ENCODE measurements around the gene KIF5C.

Gene KIF5C

GRCh38 chr2:148967578-148967977 is 92.6 kb downstream of the KIF5C start:
- Histone ChIP-seq H3K4me1 (ENCODE audit: insufficient read depth, poor library complexity, severe bottlenecking) (no peaks in the 10 kb centered on the region), H3K9me3 (ENCODE audit: severe bottlenecking) (no peaks in the 10 kb centered on the region), H3K27ac (ENCODE audit: poor library complexity, severe bottlenecking) (no peak overlapping the region), H3K4me3 (ENCODE audit: severe bottlenecking) (no peak overlapping the region), H3K36me3 (ENCODE audit: low read depth) (no peaks in the 10 kb centered on the region), H3K27me3 (ENCODE audit: insufficient read depth, poor library complexity, severe bottlenecking) (no peaks in the 10 kb centered on the region)
- ATAC-seq (ENCODE audit: low read depth): no peak
- no peak for TF ChIP-seq CTCF (IDR thresholded peaks at IDR 0.05; ENCODE audit: poor library complexity, severe bottlenecking)
- no peak for DNase-seq (ENCODE audit: low spot score)

DNA sequence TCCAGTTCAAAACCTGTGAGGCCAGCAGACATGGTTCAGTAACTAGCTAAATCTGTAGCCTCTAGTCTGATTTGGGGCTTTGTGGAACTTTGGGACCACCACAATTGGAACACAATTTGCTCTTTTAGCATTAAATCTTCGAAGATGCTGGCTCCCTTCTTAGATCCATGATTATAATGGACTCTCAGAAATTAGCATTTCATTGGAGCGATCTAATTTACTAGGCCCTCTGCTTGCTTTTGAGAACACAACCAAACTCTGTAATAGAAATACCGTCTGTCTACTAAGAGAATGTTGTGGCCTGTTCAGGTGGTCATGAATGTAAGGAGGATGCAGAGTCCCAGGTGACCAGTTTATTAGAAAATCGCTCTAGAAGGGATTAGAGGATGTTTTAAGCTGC is 93.3 kb downstream of the KIF5C start:
- TF ChIP-seq CTCF (IDR thresholded peaks at IDR 0.05; ENCODE audit: poor library complexity, severe bottlenecking): no peak
- DNase-seq (ENCODE audit: low spot score): no peak
- no peak for ATAC-seq (ENCODE audit: low read depth)
- no peak overlapping the region for H3K4me3 ChIP-seq (ENCODE audit: severe bottlenecking)
- H3K4me1 ChIP-seq (ENCODE audit: insufficient read depth, poor library complexity, severe bottlenecking): no peaks in the 10 kb centered on the region
- no peaks in the 10 kb centered on the region for H3K27me3 ChIP-seq (ENCODE audit: insufficient read depth, poor library complexity, severe bottlenecking)
- H3K27ac ChIP-seq (ENCODE audit: poor library complexity, severe bottlenecking): no peak overlapping the region
- no peaks in the 10 kb centered on the region for H3K36me3 ChIP-seq (ENCODE audit: low read depth)
- H3K9me3 ChIP-seq (ENCODE audit: severe bottlenecking): no peaks in the 10 kb centered on the region

DNA sequence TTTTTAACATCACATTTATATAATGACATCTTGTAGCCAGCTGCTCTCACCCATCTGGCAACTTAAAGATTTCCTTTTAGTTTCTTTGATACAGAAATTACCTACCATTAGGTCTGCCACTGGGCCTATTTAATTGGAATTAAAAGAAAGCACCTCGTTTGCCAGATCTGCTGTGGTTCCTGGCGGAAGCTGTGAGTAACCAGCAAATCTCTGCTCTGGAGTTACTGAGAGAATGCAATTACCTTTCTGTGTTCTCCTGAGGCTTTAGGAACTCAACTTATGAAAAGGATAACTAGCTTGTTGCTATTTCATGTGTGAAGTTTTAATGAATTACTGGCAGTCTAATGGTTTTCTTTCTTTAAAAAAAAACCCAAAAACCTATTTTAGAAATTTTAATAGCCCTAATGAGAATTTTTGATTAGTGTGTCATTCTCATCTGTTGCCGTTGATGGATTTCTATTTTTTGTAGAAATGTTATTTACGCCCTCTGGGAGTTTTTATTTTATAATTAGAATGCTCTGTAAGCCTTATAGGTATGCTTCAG is 93.8 kb downstream of the KIF5C start:
- Histone ChIP-seq H3K4me3 (ENCODE audit: severe bottlenecking) (no peak overlapping the region), H3K36me3 (ENCODE audit: low read depth) (no peaks in the 10 kb centered on the region), H3K27ac (ENCODE audit: poor library complexity, severe bottlenecking) (no peak overlapping the region), H3K4me1 (ENCODE audit: insufficient read depth, poor library complexity, severe bottlenecking) (no peaks in the 10 kb centered on the region), H3K9me3 (ENCODE audit: severe bottlenecking) (no peaks in the 10 kb centered on the region), H3K27me3 (ENCODE audit: insufficient read depth, poor library complexity, severe bottlenecking) (no peaks in the 10 kb centered on the region)
- TF ChIP-seq CTCF (IDR thresholded peaks at IDR 0.05; ENCODE audit: poor library complexity, severe bottlenecking): no peak
- ATAC-seq (ENCODE audit: low read depth) (no peak), DNase-seq (ENCODE audit: low spot score) (no peak)

- no peak for ATAC-seq (ENCODE audit: low read depth)
- H3K36me3 ChIP-seq (ENCODE audit: low read depth): no peaks in the 10 kb centered on the region
- no peak overlapping the region for H3K27ac ChIP-seq (ENCODE audit: poor library complexity, severe bottlenecking)
- no peak for TF ChIP-seq CTCF (IDR thresholded peaks at IDR 0.05; ENCODE audit: poor library complexity, severe bottlenecking)
- H3K4me3 ChIP-seq (ENCODE audit: severe bottlenecking): no peak overlapping the region
- H3K27me3 ChIP-seq (ENCODE audit: insufficient read depth, poor library complexity, severe bottlenecking): no peaks in the 10 kb centered on the region
- no peaks in the 10 kb centered on the region for H3K4me1 ChIP-seq (ENCODE audit: insufficient read depth, poor library complexity, severe bottlenecking)
- no peaks in the 10 kb centered on the region for H3K9me3 ChIP-seq (ENCODE audit: severe bottlenecking)
- DNase-seq (ENCODE audit: low spot score): no peak
Measured at GRCh38 chr2:148969659-148970061, 94.6 kb downstream of the KIF5C start.

GRCh38 chr2:148970385-148970784 is 95.4 kb downstream of the KIF5C start:
- no peaks in the 10 kb centered on the region for H3K27me3 ChIP-seq (ENCODE audit: insufficient read depth, poor library complexity, severe bottlenecking)
- H3K4me1 ChIP-seq (ENCODE audit: insufficient read depth, poor library complexity, severe bottlenecking): no peaks in the 10 kb centered on the region
- H3K9me3 ChIP-seq (ENCODE audit: severe bottlenecking): no peaks in the 10 kb centered on the region
- H3K4me3 ChIP-seq (ENCODE audit: severe bottlenecking): no peak overlapping the region
- no peak for TF ChIP-seq CTCF (IDR thresholded peaks at IDR 0.05; ENCODE audit: poor library complexity, severe bottlenecking)
- no peak overlapping the region for H3K27ac ChIP-seq (ENCODE audit: poor library complexity, severe bottlenecking)
- ATAC-seq (ENCODE audit: low read depth): no peak
- no peaks in the 10 kb centered on the region for H3K36me3 ChIP-seq (ENCODE audit: low read depth)
- DNase-seq (ENCODE audit: low spot score): no peak

Data from RWPE2 (cell line).